ENCODE data around the gene SLC25A6. TPM values are rescaled to one million over a fixed set of nuclear protein-coding genes. Genes with fewer than 3 reads are reported as not detected.
A peak's percentile ranks its signal among the peaks of the same experiment; 100 is the strongest.

The SLC25A6 gene
- total and polyA plus RNA-seq, 2 donors (not counting 3 experiments of a cell fraction or from before 2014, with no cell fraction given), result 410 to 1,153 TPM

- intact Hi-C loops (cut with micrococcal nuclease), result no loop called here
- DNase-seq (ENCODE audit: low read depth, low spot score) (no peak), FAIRE-seq (no peak)
- Histone ChIP-seq H3K4me3 (replicated peaks in 1 of 3; ENCODE audit: insufficient read depth in 1 of 3, low read depth in 1 of 3, low read length in 3 of 3) (no peak overlapping the region), H3K4me1 (ENCODE audit: control insufficient read depth, extremely low read depth, insufficient read depth, low read length) (no peaks in the 10 kb centered on the region), H3K9me1 (replicated peaks; ENCODE audit: control insufficient read depth, extremely low read depth, insufficient read depth, low read length) (no peaks in the 10 kb centered on the region), H3K27me3 (ENCODE audit: control insufficient read depth in 2 of 2, insufficient read depth in 2 of 2, low read length in 2 of 2) (no peaks in the 10 kb centered on the region), H3K36me3 (ENCODE audit: control insufficient read depth in 2 of 2, extremely low read depth in 1 of 2, insufficient read depth in 2 of 2, low read length in 2 of 2) (peaks cover 0 to 29% of the 10 kb centered on the region in 2 experiments), H3K4me2 (ENCODE audit: insufficient read depth, low read length) (no peak overlapping the region), H3K27ac (ENCODE audit: insufficient read depth, low read depth, low read length) (no peak overlapping the region), H3K9ac (replicated peaks; ENCODE audit: extremely low read depth, insufficient read depth, low read length) (no peak overlapping the region), H4K20me1 (replicated peaks; ENCODE audit: control insufficient read depth, extremely low read depth, insufficient read depth, low read length) (no peaks in the 10 kb centered on the region), H3K9me3 (replicated peaks; ENCODE audit: control insufficient read depth, insufficient read depth, low read length) (no peaks in the 10 kb centered on the region), H3K79me2 (ENCODE audit: control insufficient read depth, insufficient read depth, low read length) (no peaks in the 10 kb centered on the region), H2AFZ (ENCODE audit: low read depth, low read length) (no peak overlapping the region)
- POLR2A ChIA-PET, result no interaction called here
- no peak for TF ChIP-seq EZH2 (IDR thresholded peaks at IDR 0.05; ENCODE audit: borderline replicate concordance, low read depth, low read length, severe bottlenecking)
- TF ChIP-seq MAX (IDR thresholded peaks at IDR 0.05; ENCODE audit: insufficient read depth, insufficient read length), result no peak
- no peak for TF ChIP-seq JUN (IDR thresholded peaks at IDR 0.05; ENCODE audit: borderline replicate concordance, insufficient read depth, insufficient read length, low read depth)
- no peak for TF ChIP-seq MYC (IDR thresholded peaks at IDR 0.05; ENCODE audit: low read depth, low read length)
- TF ChIP-seq POLR2A (IDR thresholded peaks at IDR 0.05; ENCODE audit: low read depth, low read length), result no peak
- TF ChIP-seq CTCF (IDR thresholded peaks at IDR 0.05; ENCODE audit: extremely low read depth in 1 of 2, insufficient read depth in 1 of 2, low read depth in 1 of 2, low read length in 2 of 2), result no peak
- no peak for TF ChIP-seq FOS (IDR thresholded peaks at IDR 0.05; ENCODE audit: borderline replicate concordance, insufficient read depth, low read length)
- no peak for TF ChIP-seq GATA2 (IDR thresholded peaks at IDR 0.05; ENCODE audit: insufficient read depth, insufficient read length, low read depth, low read length)
- no peak for TF ChIP-seq POLR2AphosphoS5 (IDR thresholded peaks at IDR 0.05; ENCODE audit: insufficient read depth, low read depth, low read length)
- CTCF ChIA-PET, result no interaction called here
- TSS peak; percentile 15 for BruUV-seq (replicated peaks)
- dilution Hi-C loops (cut with MboI; ENCODE audit: extremely low pct_ligation_motif_present, low sequenced_read_pairs), result no loop called here
Measured at GRCh38 chrX:1416965-1417760, 25.2 kb upstream of the SLC25A6 start.

Data from endothelial cell of umbilical vein (primary cell).